SU-DHL-6 (cell line): ENCODE results near the gene TCEAL5.

ENCODE experiments used
- H2AFZ ChIP-seq: fragments of 200-600 bp; sonication (generic); 2 replicates; pipeline ENCODE4 v1.6.1; 2014; ENCODE audit warnings: low read depth, mild to moderate bottlenecking, moderate library complexity, mixed read lengths, antibody characterized with exemption, low read length; ENCODE audit not compliant: severe bottlenecking
- H3F3A ChIP-seq: fragments of 200-600 bp; shearing (Covaris generic); 2 replicates; pipeline ENCODE4 v1.6.0; 2016; ENCODE audit warnings: antibody characterized with exemption, mild to moderate bottlenecking; ENCODE audit not compliant: insufficient read depth
- H3K27ac ChIP-seq: fragments of 200-600 bp; sonication (generic); 2 replicates; pipeline ENCODE4 v1.5.1; 2016; ENCODE audit warnings: low read depth, mild to moderate bottlenecking, low read length, moderate library complexity, mixed read lengths
- H3K27me3 ChIP-seq: fragments of 200-600 bp; sonication (generic), shearing (Covaris generic); 2 replicates; pipeline ENCODE4 v1.6.0; 2014; ENCODE audit warnings: mild to moderate bottlenecking, low read length
- H3K36me3 ChIP-seq: fragments of 200-600 bp; sonication (generic); 2 replicates; pipeline ENCODE4 v1.6.1; 2014; ENCODE audit warnings: mild to moderate bottlenecking, low read length, mixed read lengths
- H3K4me2 ChIP-seq: fragments of 300-600, 200-600 bp; shearing (Covaris generic), sonication (generic); 2 replicates; pipeline ENCODE4 v1.6.0; 2014; ENCODE audit warnings: low read length, low read depth, mild to moderate bottlenecking; ENCODE audit not compliant: poor library complexity, severe bottlenecking
- H3K4me3 ChIP-seq: fragments of 200-600 bp; sonication (generic); 2 replicates; pipeline ENCODE4 v1.5.1; 2014; ENCODE audit warnings: antibody characterized with exemption, low read length, mild to moderate bottlenecking, mixed read lengths; ENCODE audit not compliant: insufficient read depth, poor library complexity, severe bottlenecking
- H3K79me2 ChIP-seq: fragments of 200-600 bp; sonication (generic); 2 replicates; pipeline ENCODE4 v1.6.1; 2014; ENCODE audit warnings: mild to moderate bottlenecking, low read length, moderate library complexity; ENCODE audit not compliant: insufficient read depth
- H3K9ac ChIP-seq: fragments of 200-600 bp; sonication (generic); 2 replicates; pipeline ENCODE4 v1.7.0; 2014; ENCODE audit warnings: mild to moderate bottlenecking, low read length
- H3K9me2 ChIP-seq: fragments of 200-600 bp; sonication (generic); replicated peaks from 2 replicates; pipeline ENCODE4 v1.6.1; 2014; ENCODE audit warnings: low read length; ENCODE audit not compliant: insufficient read depth
- H3K9me3 ChIP-seq: fragments of 200-600 bp; sonication (generic); 2 replicates; pipeline ENCODE4 v1.6.1; 2014; ENCODE audit warnings: low read length, mixed read lengths; ENCODE audit not compliant: insufficient read depth
- H4K20me1 ChIP-seq: fragments of 200-600 bp; sonication (generic); 2 replicates; pipeline ENCODE4 v1.6.1; 2014; ENCODE audit warnings: low read depth, mild to moderate bottlenecking, antibody characterized with exemption, low read length, moderate library complexity, mixed read lengths
- EZH2phosphoT487 ChIP-seq: fragments of 200-600 bp; sonication (generic), shearing (Covaris generic); conservative IDR thresholded peaks from 2 replicates; pipeline ENCODE4 v1.6.1; 2018; ENCODE audit warnings: mild to moderate bottlenecking, antibody characterized with exemption, low read length, moderate library complexity, mixed read lengths
- TF ChIP-seq, protein P1 (sequence below): fragments of 200-600 bp; sonication (generic); IDR thresholded peaks from one replicate; pipeline ENCODE4 v1.5.1; 2017; ENCODE audit warnings: antibody characterized with exemption, mild to moderate bottlenecking, low read length, moderate library complexity; ENCODE audit not compliant: insufficient read depth, poor library complexity, severe bottlenecking

Gene TCEAL5

GRCh38 chrX:103258275-103258674, 18.3 kb downstream of the TCEAL5 start:
- Histone ChIP-seq H3K36me3 (no peaks in the 10 kb centered on the region), H3K27ac (no peak overlapping the region), H3K9me2 (no peaks in the 10 kb centered on the region), H3K4me2 (no peak overlapping the region), H3K79me2 (no peaks in the 10 kb centered on the region), H3K9ac (no peak overlapping the region), H3F3A (no peaks in the 10 kb centered on the region), H4K20me1 (no peaks in the 10 kb centered on the region), H2AFZ (no peak overlapping the region), H3K4me3 (no peak overlapping the region), H3K9me3 (no peaks in the 10 kb centered on the region), H3K27me3 (no peaks in the 10 kb centered on the region)
- TF ChIP-seq, protein P1, sequence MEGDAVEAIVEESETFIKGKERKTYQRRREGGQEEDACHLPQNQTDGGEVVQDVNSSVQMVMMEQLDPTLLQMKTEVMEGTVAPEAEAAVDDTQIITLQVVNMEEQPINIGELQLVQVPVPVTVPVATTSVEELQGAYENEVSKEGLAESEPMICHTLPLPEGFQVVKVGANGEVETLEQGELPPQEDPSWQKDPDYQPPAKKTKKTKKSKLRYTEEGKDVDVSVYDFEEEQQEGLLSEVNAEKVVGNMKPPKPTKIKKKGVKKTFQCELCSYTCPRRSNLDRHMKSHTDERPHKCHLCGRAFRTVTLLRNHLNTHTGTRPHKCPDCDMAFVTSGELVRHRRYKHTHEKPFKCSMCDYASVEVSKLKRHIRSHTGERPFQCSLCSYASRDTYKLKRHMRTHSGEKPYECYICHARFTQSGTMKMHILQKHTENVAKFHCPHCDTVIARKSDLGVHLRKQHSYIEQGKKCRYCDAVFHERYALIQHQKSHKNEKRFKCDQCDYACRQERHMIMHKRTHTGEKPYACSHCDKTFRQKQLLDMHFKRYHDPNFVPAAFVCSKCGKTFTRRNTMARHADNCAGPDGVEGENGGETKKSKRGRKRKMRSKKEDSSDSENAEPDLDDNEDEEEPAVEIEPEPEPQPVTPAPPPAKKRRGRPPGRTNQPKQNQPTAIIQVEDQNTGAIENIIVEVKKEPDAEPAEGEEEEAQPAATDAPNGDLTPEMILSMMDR: no peak
- no peak for TF ChIP-seq EZH2phosphoT487

DNA sequence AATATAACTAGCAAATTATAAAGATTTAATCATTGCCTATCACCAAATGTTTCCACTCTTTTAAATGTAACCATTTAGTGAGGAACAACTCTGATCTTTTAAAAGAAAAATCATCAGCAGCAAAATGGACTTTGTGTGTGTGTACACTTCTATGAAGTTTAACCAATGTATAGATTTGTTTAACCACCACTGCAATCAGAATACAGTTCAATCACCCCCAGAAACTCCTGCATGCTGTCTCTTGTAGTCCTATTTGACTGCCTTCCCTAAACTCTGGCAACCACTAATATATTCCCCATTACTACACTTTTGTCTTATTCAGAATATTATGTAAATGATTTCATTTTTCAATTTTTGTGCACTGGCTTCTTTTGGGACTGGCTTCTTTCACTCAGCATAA, 19.9 kb downstream of the TCEAL5 start:
- no peaks in the 10 kb centered on the region for H3K36me3 ChIP-seq
- no peak overlapping the region for H2AFZ ChIP-seq
- no peaks in the 10 kb centered on the region for H3F3A ChIP-seq
- H4K20me1 ChIP-seq: no peaks in the 10 kb centered on the region
- TF ChIP-seq EZH2phosphoT487: no peak
- TF ChIP-seq, protein P1: no peak
- no peaks in the 10 kb centered on the region for H3K79me2 ChIP-seq
- H3K27me3 ChIP-seq: no peaks in the 10 kb centered on the region
- no peaks in the 10 kb centered on the region for H3K9me3 ChIP-seq
- H3K9me2 ChIP-seq: no peaks in the 10 kb centered on the region
- H3K27ac ChIP-seq: no peak overlapping the region
- H3K9ac ChIP-seq: no peak overlapping the region
- no peak overlapping the region for H3K4me2 ChIP-seq
- no peak overlapping the region for H3K4me3 ChIP-seq

DNA sequence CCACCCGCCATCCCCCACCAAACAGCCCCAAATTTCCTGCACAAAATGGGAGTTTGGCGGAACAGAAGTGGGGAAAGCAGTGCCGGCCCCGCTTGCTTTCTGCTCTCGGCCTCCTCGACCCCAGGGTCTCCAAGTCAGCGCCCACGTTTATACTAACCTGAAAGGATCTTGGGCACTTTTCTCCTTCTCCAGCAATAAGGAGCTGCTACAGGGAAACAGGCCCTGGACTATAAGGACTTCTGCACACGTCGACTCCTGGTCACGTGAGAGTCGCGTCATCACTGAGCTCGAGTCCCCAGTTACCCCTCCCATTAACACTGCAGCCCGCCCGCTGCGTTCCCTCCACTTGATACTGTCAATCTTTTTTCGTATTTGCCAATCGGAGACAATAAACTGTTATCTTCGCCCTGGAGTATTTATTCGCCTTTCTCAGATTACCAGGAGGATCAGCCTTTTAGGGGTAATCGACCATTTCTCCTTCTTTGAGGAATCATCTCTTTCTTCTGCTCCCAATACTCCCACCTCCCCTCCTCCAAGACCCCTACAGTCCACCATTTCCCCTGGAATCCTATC, 21.5 kb downstream of the TCEAL5 start, which contains the start of gene TCEAL8:
Gene TCEAL8, minus strand, starts transcription at position 235 of the 573 bp plus-strand sequence. CDS start 1,176 bp downstream, outside the sequence.
- Histone ChIP-seq H3K9me2 (no peaks in the 10 kb centered on the region), H3K9ac (peak within 1 kb of the TSS; percentile 75), H3K9me3 (no peaks in the 10 kb centered on the region), H3K27me3 (no peaks in the 10 kb centered on the region), H4K20me1 (no peaks in the 10 kb centered on the region), H3K27ac (peak within 1 kb of the TSS; percentile 44), H2AFZ (peak within 1 kb of the TSS; percentile 98), H3K36me3 (no peaks in the 10 kb centered on the region), H3F3A (no peaks in the 10 kb centered on the region), H3K4me2 (peak within 1 kb of the TSS; percentile 76), H3K4me3 (peak within 1 kb of the TSS; percentile 81), H3K79me2 (no peaks in the 10 kb centered on the region)
- TF ChIP-seq, protein P1: no peak
- TF ChIP-seq EZH2phosphoT487: no peak
